ENCODE data around the gene ZNF786.

Gene ZNF786

DNA sequence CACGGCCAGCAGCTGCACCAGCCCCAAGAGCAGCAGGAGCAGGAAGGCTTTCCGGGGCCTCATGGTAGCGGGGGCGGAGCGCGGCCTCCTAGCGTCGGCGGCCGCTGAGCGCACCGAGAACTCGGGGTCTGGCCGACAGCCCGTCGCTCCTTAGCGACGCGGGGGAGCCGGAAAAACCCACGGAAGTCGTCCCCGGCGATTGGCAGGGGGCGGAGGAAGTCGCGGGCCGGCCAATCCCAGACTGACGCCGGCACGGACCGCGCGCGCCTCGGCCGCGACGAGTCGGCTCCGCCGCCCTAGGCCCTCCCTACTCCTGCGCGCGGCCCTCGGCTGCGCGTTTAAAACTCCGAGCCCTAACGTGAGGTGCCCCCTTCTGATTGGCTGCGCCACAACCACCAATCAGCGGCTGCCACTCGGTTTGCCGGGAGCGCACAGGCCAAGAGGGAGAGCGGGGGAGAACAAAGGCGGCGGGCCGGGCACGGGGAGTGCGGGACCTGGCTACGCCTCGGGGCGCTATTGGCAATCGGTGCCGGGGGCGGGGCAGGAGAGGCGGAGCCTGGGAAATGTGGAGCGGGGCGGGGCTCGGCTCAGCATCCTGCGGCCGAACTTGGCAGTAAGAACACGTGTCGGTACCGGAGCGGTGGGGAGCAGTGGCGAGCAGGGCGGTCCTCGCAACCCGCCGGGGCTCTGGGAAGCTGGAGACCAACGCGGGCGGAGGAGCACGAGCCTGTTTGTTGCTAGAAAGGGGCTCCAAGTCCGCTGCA is 62.0 kb downstream of the ZNF786 start, which contains the start of gene PDIA4:
Gene PDIA4, minus strand, starts transcription at position 160 of the 764 bp plus-strand sequence. Its CDS starts 97 bp downstream, at position 63.
- FAIRE-seq = peak; percentile 98

DNA sequence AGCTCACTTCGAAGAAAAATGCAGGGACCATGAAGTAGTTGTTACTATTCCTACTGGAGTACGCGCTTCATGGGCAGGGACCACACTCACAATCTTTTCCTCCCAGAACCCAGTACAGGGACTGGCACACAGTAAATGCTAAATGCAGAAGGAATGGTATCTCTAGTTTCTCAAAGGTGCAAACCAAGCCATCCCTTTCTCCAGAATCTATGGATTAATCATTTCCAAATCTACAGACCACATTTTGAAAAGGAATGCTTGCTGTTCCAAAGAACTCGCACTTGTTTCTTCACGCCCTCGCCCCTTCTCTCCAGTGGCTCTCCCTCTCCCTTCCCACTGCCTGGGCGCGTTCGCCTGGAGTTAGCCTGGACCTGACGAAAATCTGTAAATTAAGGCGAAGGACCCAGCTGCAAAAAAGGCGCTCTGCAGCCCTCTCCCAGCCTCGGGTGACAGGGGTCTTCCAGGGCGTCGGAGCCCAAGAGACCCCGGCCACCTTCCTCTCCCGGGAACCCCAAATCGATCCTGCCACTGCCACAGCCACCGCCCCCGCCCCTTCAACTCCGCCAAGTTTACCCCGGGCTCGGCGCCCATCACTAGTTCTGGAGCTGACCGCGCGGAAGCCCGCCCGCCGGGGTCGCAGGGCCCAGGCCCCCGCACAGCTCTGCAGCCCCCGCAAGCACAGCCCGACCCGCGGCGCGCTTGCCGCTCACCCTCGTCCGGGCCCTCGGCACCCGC is 62.7 kb downstream of the ZNF786 start:
- no peak for FAIRE-seq

DNA sequence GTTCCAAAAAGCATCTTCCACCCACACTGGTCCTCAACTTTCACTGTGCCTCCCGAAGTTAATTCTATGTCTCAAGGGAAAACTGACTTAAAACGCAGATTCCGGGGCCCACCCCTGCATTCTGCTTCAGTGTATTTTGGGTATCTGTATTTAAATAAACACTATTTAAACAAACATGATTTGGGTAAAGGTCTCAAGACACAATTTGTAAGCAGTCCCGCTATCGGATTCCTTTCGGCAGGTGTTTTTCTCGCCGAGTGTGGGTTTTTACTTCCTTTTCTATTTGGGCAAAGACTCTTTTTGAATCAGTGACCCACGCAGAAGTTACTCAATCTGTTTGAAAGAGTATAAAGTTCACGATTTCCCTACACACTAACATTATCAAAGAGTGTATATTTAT is 63.5 kb downstream of the ZNF786 start:
- no peak for FAIRE-seq

DNA sequence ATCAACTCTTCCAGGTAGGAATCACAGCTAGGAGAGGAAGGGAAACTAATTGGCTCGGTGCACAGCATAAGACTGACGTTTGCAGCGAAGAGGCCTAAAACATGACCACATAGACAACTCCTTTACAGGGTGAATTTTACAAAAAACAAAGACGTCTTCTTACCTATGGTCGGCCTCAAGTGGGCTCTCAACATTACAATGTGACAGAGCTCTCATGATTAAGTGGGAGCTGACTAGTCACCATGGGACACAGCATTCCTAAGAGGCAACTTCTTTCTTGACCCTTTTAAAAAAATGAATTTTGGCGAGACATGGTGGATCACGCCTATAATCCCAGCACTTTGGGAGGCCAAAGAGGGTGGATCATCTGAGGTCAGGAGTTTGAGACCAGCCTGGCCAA is 66.9 kb downstream of the ZNF786 start:
- FAIRE-seq = no peak

DNA sequence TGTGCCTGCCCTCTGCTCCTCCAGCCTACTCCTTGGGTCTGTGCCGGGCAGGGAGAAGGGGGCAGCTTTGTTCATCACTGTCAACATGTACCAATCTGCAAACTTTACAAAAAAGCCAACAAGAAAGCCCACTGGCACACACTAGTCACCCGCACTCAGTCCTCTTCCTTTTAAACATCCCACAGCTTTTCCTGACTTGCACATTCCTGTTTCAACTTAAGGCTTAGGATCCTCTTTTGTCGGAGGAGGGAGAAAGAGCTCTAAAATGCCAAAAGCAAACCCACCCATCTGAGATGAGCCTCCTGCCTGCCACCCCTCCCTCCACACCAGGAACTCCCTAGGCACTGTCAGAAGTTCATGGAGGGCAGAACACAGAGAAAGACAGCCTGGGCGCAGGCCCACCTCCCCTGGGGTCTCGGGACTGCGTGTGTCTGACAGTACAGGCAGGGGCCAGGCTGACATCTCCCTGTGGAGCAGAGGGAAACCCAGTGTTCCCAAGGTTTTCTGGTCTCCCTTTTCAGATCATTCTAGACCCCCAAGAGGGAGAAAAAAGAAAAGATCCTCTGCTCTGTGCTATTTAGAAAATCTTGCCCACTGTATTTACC is 67.7 kb downstream of the ZNF786 start:
- no peak for FAIRE-seq

DNA sequence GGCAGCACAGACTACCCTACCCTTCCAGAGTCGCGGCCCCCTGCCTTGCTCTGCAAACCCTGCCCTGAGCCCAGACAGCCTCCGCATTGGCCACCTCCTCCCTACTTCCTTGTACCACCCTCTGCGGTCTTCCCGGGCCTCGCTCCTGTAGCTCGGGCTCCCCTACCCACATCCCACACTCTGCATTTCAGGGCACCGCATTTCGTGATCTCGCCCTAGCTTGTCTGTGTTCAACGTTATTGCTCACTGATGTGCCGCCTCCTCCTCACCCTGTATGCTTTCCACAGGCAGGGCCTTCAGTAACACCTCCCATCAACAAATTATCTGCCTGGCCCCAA is 68.8 kb downstream of the ZNF786 start:
- FAIRE-seq = no peak

DNA sequence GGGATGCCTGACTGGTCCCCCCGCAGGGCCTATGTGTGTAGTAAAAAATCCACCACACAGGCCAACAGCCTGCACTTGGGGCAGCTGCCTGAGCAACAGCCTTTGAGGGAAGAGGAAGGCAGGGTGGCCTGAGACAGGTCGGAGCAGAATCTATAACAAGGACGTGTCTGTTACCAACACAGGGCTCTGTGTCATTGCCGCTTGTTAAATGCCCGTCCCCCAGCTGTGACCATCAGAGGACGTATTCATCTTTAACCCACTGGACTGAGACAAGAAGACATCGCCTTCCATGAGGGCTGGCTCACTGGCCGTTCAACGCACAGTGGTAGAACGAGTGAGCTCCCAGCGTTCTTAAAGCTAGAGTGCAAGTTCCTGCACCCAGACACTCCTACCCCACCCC is 70.0 kb downstream of the ZNF786 start:
- no peak for FAIRE-seq

All from A204.1 (cell line).